Liver (tissue), 3 donors: Measurements from ENCODE around the gene PDE9A.

ENCODE experiments used
- EGR1 ChIP-seq, 2 donors: IDR thresholded peaks; 2 replicates each; pipeline ENCODE4 v1.6.1; 2016 to 2018; ENCODE audit warnings: antibody characterized with exemption in 2 of 2, low read depth in 2 of 2
- FOXA2 ChIP-seq: IDR thresholded peaks from 2 replicates; pipeline ENCODE4 v1.6.1; 2016; ENCODE audit warnings: antibody characterized with exemption
- HNF4G ChIP-seq: IDR thresholded peaks from 2 replicates; pipeline ENCODE4 v1.6.1; 2016; ENCODE audit warnings: antibody characterized with exemption
- JUND ChIP-seq, 2 donors: IDR thresholded peaks; 2 replicates each; pipeline ENCODE4 v1.6.1; 2016; ENCODE audit warnings: antibody characterized with exemption in 2 of 2
- MAX ChIP-seq: IDR thresholded peaks from 2 replicates; pipeline ENCODE4 v1.6.1; 2016; ENCODE audit warnings: antibody characterized with exemption
- NR2F2 ChIP-seq: IDR thresholded peaks from 2 replicates; pipeline ENCODE4 v1.6.1; 2016; ENCODE audit warnings: antibody characterized with exemption
- RAD21 ChIP-seq, 2 donors: IDR thresholded peaks; 2 replicates each; pipeline ENCODE4 v1.6.1; 2016; ENCODE audit warnings: antibody characterized with exemption in 2 of 2, mild to moderate bottlenecking in 2 of 2
- REST ChIP-seq: IDR thresholded peaks from 2 replicates; pipeline ENCODE4 v1.6.1; 2016; ENCODE audit warnings: antibody characterized with exemption, mild to moderate bottlenecking
- RXRA ChIP-seq, 2 donors: IDR thresholded peaks; 2 replicates each; pipeline ENCODE4 v1.6.1; 2017 to 2018; ENCODE audit warnings: antibody characterized with exemption in 2 of 2, mild to moderate bottlenecking in 1 of 2
- SP1 ChIP-seq: IDR thresholded peaks from 2 replicates; pipeline ENCODE4 v1.6.1; 2018; ENCODE audit warnings: antibody characterized with exemption, mild to moderate bottlenecking
- YY1 ChIP-seq: IDR thresholded peaks from 2 replicates; pipeline ENCODE4 v1.6.1; 2016; ENCODE audit warnings: antibody characterized with exemption, mild to moderate bottlenecking
- TF ChIP-seq, protein P1 (sequence below): fragments of 150-350 bp; IDR thresholded peaks from 2 replicates; pipeline ENCODE4 v1.5.1; 2017; ENCODE audit warnings: improper control_type of control experiment, low read depth, low read length; ENCODE audit not compliant: missing input control
- TF ChIP-seq, protein P2 (sequence below): IDR thresholded peaks from 2 replicates; pipeline ENCODE4 v1.6.1; 2016; ENCODE audit warnings: antibody characterized with exemption
- TF ChIP-seq, protein P3 (sequence below): IDR thresholded peaks from 2 replicates; pipeline ENCODE4 v1.6.1; 2016; ENCODE audit warnings: antibody characterized with exemption
- donor health status: healthy.
- donor health status: healthy.

DNA sequence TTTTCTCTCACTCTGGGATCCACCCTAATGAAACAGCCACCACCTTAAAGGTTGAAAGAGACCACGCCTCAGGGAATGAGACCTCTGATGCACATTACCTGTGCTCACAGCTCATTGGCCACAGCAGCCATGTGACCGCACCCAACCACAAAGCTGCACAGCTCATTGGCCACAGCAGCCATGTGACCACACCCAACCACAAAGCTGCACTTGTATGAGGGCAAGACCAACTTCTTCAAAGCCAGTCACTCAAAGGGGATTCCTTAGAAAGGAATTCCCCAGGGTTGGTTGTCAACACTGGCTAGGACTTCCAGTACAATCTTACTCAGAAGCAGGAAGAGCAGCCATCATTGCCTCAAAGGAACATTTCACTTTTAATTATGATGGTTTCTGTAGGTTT is 43.6 kb upstream of the PDE9A start:
- no peak for TF ChIP-seq MAX
- TF ChIP-seq, protein P1, sequence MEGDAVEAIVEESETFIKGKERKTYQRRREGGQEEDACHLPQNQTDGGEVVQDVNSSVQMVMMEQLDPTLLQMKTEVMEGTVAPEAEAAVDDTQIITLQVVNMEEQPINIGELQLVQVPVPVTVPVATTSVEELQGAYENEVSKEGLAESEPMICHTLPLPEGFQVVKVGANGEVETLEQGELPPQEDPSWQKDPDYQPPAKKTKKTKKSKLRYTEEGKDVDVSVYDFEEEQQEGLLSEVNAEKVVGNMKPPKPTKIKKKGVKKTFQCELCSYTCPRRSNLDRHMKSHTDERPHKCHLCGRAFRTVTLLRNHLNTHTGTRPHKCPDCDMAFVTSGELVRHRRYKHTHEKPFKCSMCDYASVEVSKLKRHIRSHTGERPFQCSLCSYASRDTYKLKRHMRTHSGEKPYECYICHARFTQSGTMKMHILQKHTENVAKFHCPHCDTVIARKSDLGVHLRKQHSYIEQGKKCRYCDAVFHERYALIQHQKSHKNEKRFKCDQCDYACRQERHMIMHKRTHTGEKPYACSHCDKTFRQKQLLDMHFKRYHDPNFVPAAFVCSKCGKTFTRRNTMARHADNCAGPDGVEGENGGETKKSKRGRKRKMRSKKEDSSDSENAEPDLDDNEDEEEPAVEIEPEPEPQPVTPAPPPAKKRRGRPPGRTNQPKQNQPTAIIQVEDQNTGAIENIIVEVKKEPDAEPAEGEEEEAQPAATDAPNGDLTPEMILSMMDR, result no peak
- TF ChIP-seq, protein P2, sequence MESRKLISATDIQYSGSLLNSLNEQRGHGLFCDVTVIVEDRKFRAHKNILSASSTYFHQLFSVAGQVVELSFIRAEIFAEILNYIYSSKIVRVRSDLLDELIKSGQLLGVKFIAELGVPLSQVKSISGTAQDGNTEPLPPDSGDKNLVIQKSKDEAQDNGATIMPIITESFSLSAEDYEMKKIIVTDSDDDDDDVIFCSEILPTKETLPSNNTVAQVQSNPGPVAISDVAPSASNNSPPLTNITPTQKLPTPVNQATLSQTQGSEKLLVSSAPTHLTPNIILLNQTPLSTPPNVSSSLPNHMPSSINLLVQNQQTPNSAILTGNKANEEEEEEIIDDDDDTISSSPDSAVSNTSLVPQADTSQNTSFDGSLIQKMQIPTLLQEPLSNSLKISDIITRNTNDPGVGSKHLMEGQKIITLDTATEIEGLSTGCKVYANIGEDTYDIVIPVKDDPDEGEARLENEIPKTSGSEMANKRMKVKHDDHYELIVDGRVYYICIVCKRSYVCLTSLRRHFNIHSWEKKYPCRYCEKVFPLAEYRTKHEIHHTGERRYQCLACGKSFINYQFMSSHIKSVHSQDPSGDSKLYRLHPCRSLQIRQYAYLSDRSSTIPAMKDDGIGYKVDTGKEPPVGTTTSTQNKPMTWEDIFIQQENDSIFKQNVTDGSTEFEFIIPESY, result no peak
- no peak for TF ChIP-seq FOXA2
- TF ChIP-seq JUND (IDR thresholded peaks at IDR 0.05), result no peak
- TF ChIP-seq RAD21 (IDR thresholded peaks at IDR 0.05), result no peak
- TF ChIP-seq HNF4G, result no peak
- no peak for TF ChIP-seq SP1
- no peak for TF ChIP-seq EGR1 (IDR thresholded peaks at IDR 0.05; ENCODE audit: low read depth in 2 of 2)
- TF ChIP-seq, protein P3, sequence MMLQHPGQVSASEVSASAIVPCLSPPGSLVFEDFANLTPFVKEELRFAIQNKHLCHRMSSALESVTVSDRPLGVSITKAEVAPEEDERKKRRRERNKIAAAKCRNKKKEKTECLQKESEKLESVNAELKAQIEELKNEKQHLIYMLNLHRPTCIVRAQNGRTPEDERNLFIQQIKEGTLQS, result no peak
- TF ChIP-seq RXRA (IDR thresholded peaks at IDR 0.05), result no peak
- TF ChIP-seq REST, result no peak
- no peak for TF ChIP-seq YY1
- no peak for TF ChIP-seq NR2F2
